NCI-H187 (cell line): ENCODE measurements around the gene TRIOBP.
"Not testable (repeated sequence)": the region's sequence is repeated elsewhere in the genome, so short reads cannot be mapped to it uniquely, and the experiment has no call there.

Experiments
- DNase-seq, 2 experiments: peaks; one replicate each; lab custom pipeline; 2025; lab: John Stamatoyannopoulos, UW

Gene TRIOBP

GRCh38 chr22:37775785-37776638, 79.2 kb downstream of the TRIOBP start:
- no peak for DNase-seq

- no peak for DNase-seq
These were observed 79.8 kb downstream of the TRIOBP start for GRCh38 chr22:37776639-37777005.

- DNase-seq, result no peak
These were observed 80.4 kb downstream of the TRIOBP start for GRCh38 chr22:37777122-37777687.

- no peak for DNase-seq
These were observed 81.6 kb downstream of the TRIOBP start for GRCh38 chr22:37778370-37779009.

- no peak for DNase-seq
These were observed 84.7 kb downstream of the TRIOBP start for GRCh38 chr22:37781434-37782059.

- DNase-seq, result no peak
These were observed 85.7 kb downstream of the TRIOBP start for GRCh38 chr22:37782340-37783168.

GRCh38 chr22:37784829-37785495, 88.1 kb downstream of the TRIOBP start:
- no peak for DNase-seq

GRCh38 chr22:37790234-37790633, 93.4 kb downstream of the TRIOBP start:
- no peak for DNase-seq

- no peak for DNase-seq
These were observed 95.6 kb downstream of the TRIOBP start for GRCh38 chr22:37792494-37792893.

- DNase-seq, result no peak
These were observed 97.5 kb downstream of the TRIOBP start for GRCh38 chr22:37794376-37794775.

GRCh38 chr22:37796079-37796478, 99.2 kb downstream of the TRIOBP start:
- DNase-seq, result no peak

- not testable (repeated sequence) for DNase-seq
These were observed 100.4 kb downstream of the TRIOBP start for GRCh38 chr22:37797259-37797658.

GRCh38 chr22:37797874-37798500, 101.1 kb downstream of the TRIOBP start:
- no peak for DNase-seq

- not testable (repeated sequence) for DNase-seq
These were observed 103.1 kb downstream of the TRIOBP start for GRCh38 chr22:37799979-37800378.

- DNase-seq, result no peak
These were observed 105.1 kb downstream of the TRIOBP start for GRCh38 chr22:37801946-37802309.

GRCh38 chr22:37802310-37803194, 105.7 kb downstream of the TRIOBP start:
- DNase-seq, result peak in 1 of 2 experiments; percentile 26

GRCh38 chr22:37803195-37803638, 106.4 kb downstream of the TRIOBP start:
- DNase-seq, result no peak

- no peak for DNase-seq
These were observed 106.9 kb downstream of the TRIOBP start for GRCh38 chr22:37803639-37804351.

GRCh38 chr22:37804352-37804880, 107.6 kb downstream of the TRIOBP start:
- DNase-seq, result no peak
